GM21515 (cell line): ENCODE results near the gene POLH.
A peak's percentile ranks its signal among the peaks of the same experiment; 100 is the strongest.
"Not testable (repeated sequence)": the region's sequence is repeated elsewhere in the genome, so short reads cannot be mapped to it uniquely, and the experiment has no call there.

ENCODE experiments used
- ATAC-seq: cut with Tn5 transposase; IDR thresholded peaks from one replicate; pipeline ENCODE4 v1.9.1; 2021; ENCODE audit not compliant: unreplicated experiment

The POLH gene

GRCh38 chr6:43629505-43630300 lies 53.7 kb downstream of the POLH start:
- ATAC-seq: peak; percentile 70

DNA sequence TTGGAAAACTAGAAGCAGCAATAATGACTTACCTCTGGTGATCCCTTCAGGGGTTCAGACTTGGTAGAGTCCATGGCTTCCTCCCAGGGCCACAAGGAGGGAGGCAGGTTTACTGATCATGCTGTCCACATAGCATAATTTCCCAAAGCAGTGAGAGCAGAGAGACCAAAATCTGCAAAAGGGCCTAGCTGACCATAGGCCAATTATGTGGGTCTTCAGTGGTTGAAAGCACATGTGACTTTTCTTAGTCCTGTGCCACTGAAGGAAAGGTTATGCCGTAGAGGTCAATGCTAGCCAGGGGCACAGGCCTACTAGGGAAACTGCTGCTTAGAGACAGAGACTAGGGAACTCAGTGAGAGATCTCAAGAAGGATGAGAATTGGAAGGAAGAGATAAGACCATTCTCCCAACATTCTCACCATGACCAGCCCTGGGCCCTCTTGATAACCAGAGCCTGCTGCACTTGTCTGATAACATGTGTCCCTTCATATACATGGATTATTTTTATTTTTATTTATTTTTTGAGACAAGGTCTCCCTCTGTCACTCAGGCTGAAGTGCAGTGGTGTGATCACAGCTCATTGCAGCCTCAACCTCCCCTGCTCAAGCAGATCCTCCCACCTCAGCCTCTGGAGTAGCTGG lies 55.1 kb downstream of the POLH start:
- ATAC-seq: no peak

GRCh38 chr6:43633002-43633401 lies 57.0 kb downstream of the POLH start:
- ATAC-seq: not testable (repeated sequence)

- ATAC-seq: no peak
Measured at GRCh38 chr6:43634702-43635303, 58.8 kb downstream of the POLH start.

DNA sequence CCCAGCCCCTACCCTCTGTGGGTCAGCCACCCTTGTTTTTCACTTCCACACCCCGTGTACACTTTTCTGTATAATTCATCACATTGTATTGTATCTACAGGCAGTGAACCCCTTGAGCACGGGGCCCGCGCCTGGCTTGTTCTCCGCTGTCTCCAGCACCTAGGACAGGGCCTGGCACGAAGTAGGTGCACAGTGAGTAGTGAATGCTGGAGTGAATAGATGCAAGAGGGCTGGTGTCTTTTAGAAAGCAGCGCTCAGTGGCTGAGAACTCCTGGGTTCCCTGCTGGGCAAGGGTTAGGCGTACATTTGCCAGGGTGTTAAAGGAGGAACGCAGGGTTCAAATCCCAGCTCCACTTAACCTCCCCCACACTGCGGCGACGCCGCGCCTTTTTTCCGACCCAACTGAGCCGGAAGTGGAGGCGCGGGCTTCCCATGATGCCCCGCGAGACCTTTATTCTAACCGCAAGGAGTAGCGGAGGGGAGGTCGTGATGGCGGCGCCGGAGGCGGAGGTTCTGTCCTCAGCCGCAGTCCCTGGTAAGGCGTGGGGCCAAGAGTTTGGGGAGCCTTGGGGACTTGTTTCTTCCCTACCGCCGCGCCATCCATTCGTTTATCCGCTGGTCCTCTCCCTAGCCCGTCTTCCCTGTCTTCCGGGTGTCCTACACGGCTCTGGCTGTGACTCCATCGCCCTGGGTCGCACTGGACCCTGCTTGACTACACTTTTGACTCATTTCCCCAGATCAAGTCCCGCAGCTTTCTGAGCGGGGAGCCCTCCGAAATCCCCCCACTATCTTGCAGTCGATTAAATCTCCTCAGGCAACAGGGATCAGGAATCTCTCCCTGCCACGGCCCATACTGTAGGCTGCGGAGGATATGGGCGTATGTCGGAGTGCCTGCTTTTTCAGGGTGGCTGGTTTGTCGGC lies 59.7 kb downstream of the POLH start, which contains the start of gene MAD2L1BP:
TSS of gene MAD2L1BP (plus strand) at position 454 of the 921 bp plus-strand sequence. CDS start at position 490, 36 bp downstream.
- peak; percentile 84 for ATAC-seq

GRCh38 chr6:43636308-43636659 lies 60.3 kb downstream of the POLH start:
- peak; percentile 9 for ATAC-seq

- no peak for ATAC-seq
Measured at GRCh38 chr6:43639984-43640800, 64.2 kb downstream of the POLH start.

DNA sequence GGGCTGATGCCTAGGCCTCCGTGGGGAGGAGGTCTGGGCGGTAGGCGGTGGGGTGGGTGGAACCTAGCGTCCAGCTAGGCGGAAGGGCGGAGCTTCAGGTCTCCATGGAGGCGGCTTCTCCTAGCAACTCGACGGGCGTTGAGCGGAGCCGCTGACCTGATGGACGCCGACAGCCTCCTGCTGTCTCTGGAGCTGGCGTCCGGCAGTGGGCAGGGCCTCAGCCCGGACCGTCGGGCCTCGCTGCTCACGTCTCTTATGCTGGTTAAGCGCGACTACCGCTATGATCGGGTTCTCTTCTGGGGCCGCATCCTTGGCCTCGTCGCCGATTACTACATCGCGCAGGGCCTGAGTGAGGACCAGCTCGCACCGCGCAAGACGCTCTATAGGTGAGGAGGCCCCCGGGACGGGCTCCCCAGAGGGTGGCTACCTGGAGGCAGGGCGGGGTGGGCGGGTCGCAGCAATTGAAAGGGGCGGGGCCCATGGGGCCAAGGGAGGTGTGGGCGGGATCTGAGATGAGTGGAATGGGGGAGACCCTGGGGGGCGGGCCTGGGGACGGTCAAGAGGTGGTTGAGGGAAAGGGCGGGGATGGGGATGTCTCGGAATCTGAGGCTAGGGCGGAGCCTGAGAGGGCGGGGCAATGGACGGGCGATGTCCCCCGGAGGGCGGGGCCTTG lies 69.1 kb downstream of the POLH start, which contains the start of gene RSPH9:
TSS of gene RSPH9 (plus strand) at position 97 of the 673 bp plus-strand sequence. CDS start at position 160, 63 bp downstream.
- ATAC-seq: no peak

- no peak for ATAC-seq
Measured at GRCh38 chr6:43645613-43645964, 69.6 kb downstream of the POLH start.

DNA sequence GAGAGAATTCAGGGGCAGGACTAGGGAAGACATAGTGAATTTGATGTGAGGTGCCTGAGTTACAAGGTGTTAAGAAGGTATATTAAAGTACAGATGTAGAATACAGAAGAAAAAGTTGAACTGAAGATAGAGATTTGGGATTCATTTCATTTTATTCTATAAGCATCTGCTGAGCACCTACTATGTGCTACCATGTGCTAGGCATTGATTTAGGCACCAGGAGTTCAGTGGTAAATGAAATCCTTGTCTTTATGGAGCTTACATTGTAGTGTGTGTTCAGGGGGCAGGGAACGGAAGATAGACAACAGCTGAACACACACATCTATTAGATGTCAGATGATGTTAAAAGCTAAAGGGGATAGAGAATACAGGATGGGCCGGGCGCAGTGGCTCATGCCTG lies 71.6 kb downstream of the POLH start:
- ATAC-seq: no peak

GRCh38 chr6:43648248-43648647 lies 72.3 kb downstream of the POLH start:
- no peak for ATAC-seq

GRCh38 chr6:43652822-43653221 lies 76.8 kb downstream of the POLH start:
- ATAC-seq: not testable (repeated sequence)

GRCh38 chr6:43657221-43657802 lies 81.3 kb downstream of the POLH start:
- ATAC-seq: no peak

- ATAC-seq: no peak
Measured at GRCh38 chr6:43658161-43658560, 82.2 kb downstream of the POLH start.

DNA sequence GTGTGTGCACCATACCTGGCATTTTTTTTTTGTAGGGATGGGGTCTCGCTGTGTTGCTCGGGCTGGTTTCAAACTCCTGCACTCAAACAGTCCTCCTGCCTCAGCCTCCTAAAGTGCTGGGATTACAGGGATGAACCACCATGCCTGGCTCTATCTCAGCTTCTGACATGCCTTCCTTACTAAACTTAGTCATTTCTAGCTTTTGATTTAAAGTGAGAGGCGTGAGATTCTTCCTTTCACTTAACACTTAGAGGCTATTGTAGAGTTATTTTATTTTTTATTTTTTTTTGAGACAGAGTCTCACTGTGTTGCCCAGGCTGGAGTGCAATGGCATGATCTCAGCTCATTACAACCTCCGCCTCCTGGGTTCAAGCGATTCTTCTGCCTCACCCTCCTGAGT lies 87.0 kb downstream of the POLH start:
- ATAC-seq: not testable (repeated sequence)
